ENCODE data around the gene ZKSCAN8.

ZKSCAN8 gene

GRCh38 chr6:28142446-28142845 lies 763 bp downstream of the ZKSCAN8 start:
- H3K4me3 ChIP-seq (ENCODE audit: low read depth, low read length) = peak overlapping the region; percentile 94
- TF ChIP-seq CTCF (IDR thresholded peaks at IDR 0.05; ENCODE audit: low read depth, low read length) = no peak

- no peak for TF ChIP-seq CTCF (IDR thresholded peaks at IDR 0.05; ENCODE audit: low read depth, low read length)
- no peak overlapping the region for H3K4me3 ChIP-seq (ENCODE audit: low read depth, low read length)
Measured at GRCh38 chr6:28145231-28145630, 3.5 kb downstream of the ZKSCAN8 start.

GRCh38 chr6:28152531-28152930 lies 10.8 kb downstream of the ZKSCAN8 start:
- TF ChIP-seq CTCF (IDR thresholded peaks at IDR 0.05; ENCODE audit: low read depth, low read length) = no peak
- no peak overlapping the region for H3K4me3 ChIP-seq (ENCODE audit: low read depth, low read length)

- no peak for TF ChIP-seq CTCF (IDR thresholded peaks at IDR 0.05; ENCODE audit: low read depth, low read length)
- H3K4me3 ChIP-seq (ENCODE audit: low read depth, low read length) = no peak overlapping the region
Measured at GRCh38 chr6:28153546-28153945, 11.9 kb downstream of the ZKSCAN8 start.

GRCh38 chr6:28154357-28154756 lies 12.7 kb downstream of the ZKSCAN8 start:
- no peak for TF ChIP-seq CTCF (IDR thresholded peaks at IDR 0.05; ENCODE audit: low read depth, low read length)
- no peak overlapping the region for H3K4me3 ChIP-seq (ENCODE audit: low read depth, low read length)

DNA sequence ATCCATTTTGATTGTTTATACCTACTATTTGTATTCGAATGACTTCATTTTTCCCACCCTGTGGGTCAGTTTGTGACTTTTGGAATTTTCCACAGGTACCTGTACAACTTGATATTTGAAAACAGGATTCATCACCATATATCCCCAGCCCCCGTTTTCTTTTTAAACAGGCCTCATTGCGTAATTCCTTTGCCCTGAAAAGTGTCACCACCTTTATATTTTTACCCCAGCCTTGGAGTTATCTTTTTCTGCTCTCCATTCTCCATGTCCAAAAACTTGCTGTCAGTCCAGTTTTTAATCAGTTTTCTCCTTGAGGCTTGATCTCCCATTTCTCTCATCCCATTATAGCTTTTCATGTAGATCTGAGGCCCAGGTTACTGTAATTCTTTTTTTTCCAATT lies 16.6 kb downstream of the ZKSCAN8 start:
- no peak for TF ChIP-seq CTCF (IDR thresholded peaks at IDR 0.05; ENCODE audit: low read depth, low read length)

DNA sequence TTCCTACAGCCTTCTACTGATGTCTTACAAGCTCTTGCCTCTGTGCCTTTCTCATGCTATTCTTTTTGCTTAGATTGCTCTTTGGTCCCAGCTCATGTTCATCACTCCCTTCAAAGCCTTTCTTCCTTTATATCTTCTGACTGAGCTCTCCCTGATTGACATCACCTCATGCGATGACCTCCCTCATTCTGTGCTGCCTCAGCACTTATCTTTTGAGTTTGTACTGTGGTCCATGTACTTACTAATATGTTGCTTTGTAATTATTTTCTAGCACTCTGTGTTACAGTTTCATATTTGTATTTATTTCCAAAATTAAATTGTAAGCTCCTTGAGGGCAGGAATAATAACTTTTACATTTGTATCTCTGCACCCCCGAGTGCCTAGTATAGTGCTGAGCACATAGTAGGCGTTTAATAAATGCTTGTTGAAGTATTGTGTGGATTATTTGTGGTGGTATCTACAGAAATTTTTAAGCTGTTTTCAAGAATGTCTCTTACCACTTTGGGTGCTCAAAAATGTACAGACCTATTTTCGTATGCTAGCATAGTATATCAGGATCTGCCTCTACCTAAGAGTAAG lies 17.4 kb downstream of the ZKSCAN8 start:
- no peak for TF ChIP-seq CTCF (IDR thresholded peaks at IDR 0.05; ENCODE audit: low read depth, low read length)
- no peak overlapping the region for H3K4me3 ChIP-seq (ENCODE audit: low read depth, low read length)

More for the DNA sequence above, 16.6 kb downstream of the ZKSCAN8 start:
- no peak overlapping the region for H3K4me3 ChIP-seq (ENCODE audit: low read depth, low read length)
